IPS-11a (cell line): Measurements from ENCODE around the gene SLX9.

ENCODE experiments used
- H3K4me3 ChIP-seq: one replicate; pipeline ENCODE4 v1.5.1; 2013; ENCODE audit warnings: low read depth, low read length, control low read depth

Gene SLX9

GRCh38 chr21:44999972-45000636 lies 60.3 kb downstream of the SLX9 start:
- no peak overlapping the region for H3K4me3 ChIP-seq

GRCh38 chr21:45000637-45001133 lies 60.9 kb downstream of the SLX9 start:
- no peak overlapping the region for H3K4me3 ChIP-seq

GRCh38 chr21:45001134-45002095 lies 61.6 kb downstream of the SLX9 start:
- H3K4me3 ChIP-seq = no peak overlapping the region

GRCh38 chr21:45002381-45003204 lies 62.8 kb downstream of the SLX9 start:
- no peak overlapping the region for H3K4me3 ChIP-seq

GRCh38 chr21:45003331-45004058 lies 63.7 kb downstream of the SLX9 start:
- no peak overlapping the region for H3K4me3 ChIP-seq

GRCh38 chr21:45004059-45004422 lies 64.2 kb downstream of the SLX9 start:
- H3K4me3 ChIP-seq = no peak overlapping the region

GRCh38 chr21:45004481-45005247 lies 64.8 kb downstream of the SLX9 start:
- H3K4me3 ChIP-seq = no peak overlapping the region

GRCh38 chr21:45006536-45007095 lies 66.8 kb downstream of the SLX9 start:
- no peak overlapping the region for H3K4me3 ChIP-seq

- H3K4me3 ChIP-seq = no peak overlapping the region
These were observed 69.8 kb downstream of the SLX9 start for GRCh38 chr21:45009616-45010015.

- H3K4me3 ChIP-seq = no peak overlapping the region
These were observed 70.3 kb downstream of the SLX9 start for GRCh38 chr21:45010096-45010495.

- no peak overlapping the region for H3K4me3 ChIP-seq
These were observed 71.0 kb downstream of the SLX9 start for GRCh38 chr21:45010860-45011259.

GRCh38 chr21:45011426-45011825 lies 71.6 kb downstream of the SLX9 start:
- no peak overlapping the region for H3K4me3 ChIP-seq

GRCh38 chr21:45011911-45012661 lies 72.3 kb downstream of the SLX9 start:
- H3K4me3 ChIP-seq = no peak overlapping the region

GRCh38 chr21:45012662-45013259 lies 72.9 kb downstream of the SLX9 start:
- H3K4me3 ChIP-seq = no peak overlapping the region

GRCh38 chr21:45013260-45013841 lies 73.5 kb downstream of the SLX9 start:
- H3K4me3 ChIP-seq = no peak overlapping the region

- H3K4me3 ChIP-seq = no peak overlapping the region
These were observed 75.1 kb downstream of the SLX9 start for GRCh38 chr21:45014747-45015468.

GRCh38 chr21:45015469-45015860 lies 75.6 kb downstream of the SLX9 start:
- no peak overlapping the region for H3K4me3 ChIP-seq
